ENCODE results near the gene USP17L20.
"Not testable (repeated sequence)": the region's sequence is repeated elsewhere in the genome, so short reads cannot be mapped to it uniquely, and the experiment has no call there.

The USP17L20 gene, protein sequence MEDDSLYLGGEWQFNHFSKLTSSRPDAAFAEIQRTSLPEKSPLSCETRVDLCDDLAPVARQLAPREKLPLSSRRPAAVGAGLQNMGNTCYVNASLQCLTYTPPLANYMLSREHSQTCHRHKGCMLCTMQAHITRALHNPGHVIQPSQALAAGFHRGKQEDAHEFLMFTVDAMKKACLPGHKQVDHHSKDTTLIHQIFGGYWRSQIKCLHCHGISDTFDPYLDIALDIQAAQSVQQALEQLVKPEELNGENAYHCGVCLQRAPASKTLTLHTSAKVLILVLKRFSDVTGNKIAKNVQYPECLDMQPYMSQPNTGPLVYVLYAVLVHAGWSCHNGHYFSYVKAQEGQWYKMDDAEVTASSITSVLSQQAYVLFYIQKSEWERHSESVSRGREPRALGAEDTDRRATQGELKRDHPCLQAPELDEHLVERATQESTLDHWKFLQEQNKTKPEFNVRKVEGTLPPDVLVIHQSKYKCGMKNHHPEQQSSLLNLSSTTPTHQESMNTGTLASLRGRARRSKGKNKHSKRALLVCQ

DNA sequence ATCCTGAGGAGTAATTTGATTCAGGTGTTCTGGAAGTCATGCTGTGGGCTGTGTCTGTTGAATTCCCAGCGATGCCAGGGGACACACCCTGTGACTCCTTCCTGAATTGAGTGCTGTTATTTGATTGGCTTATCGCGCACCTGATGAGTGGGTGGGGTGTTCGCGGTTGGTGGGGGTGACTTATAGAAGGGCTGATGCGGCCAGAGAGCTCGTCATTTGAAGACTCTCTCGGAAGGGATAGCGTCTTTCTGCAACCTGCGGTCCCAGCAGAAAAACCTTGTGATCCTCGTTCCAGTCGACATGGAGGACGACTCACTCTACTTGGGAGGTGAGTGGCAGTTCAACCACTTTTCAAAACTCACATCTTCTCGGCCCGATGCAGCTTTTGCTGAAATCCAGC lies at the start of gene USP17L20:
TSS of gene USP17L20 (plus strand) at position 301 of the 400 bp plus-strand sequence. CDS start at position 301, 0 bp downstream.
- H3K4me1 ChIP-seq (ENCODE audit: insufficient read depth, insufficient read length); H3K4me3 ChIP-seq (ENCODE audit: insufficient read length, low read depth); H3K9me3 ChIP-seq (ENCODE audit: insufficient read depth, low read length); H3K36me3 ChIP-seq (ENCODE audit: insufficient read depth, insufficient read length, low read length); H3K9ac ChIP-seq (ENCODE audit: insufficient read length, low read depth); H3K27me3 ChIP-seq (ENCODE audit: insufficient read depth, insufficient read length); DNase-seq (ENCODE audit: low read depth, low spot score): not testable (repeated sequence)

GRCh38 chr4:9210357-9210756 lies 47.6 kb upstream of the USP17L20 start, which contains the start of gene USP17L10:
Gene USP17L10 (plus strand): TSS chr4:9210657. CDS start chr4:9210657, 0 bp downstream.
- not testable (repeated sequence) for H3K4me3 ChIP-seq (ENCODE audit: insufficient read length, low read depth); DNase-seq (ENCODE audit: low read depth, low spot score)

GRCh38 chr4:9214701-9215100 lies 43.2 kb upstream of the USP17L20 start:
- H3K4me1 ChIP-seq (ENCODE audit: insufficient read depth, insufficient read length); H3K9ac ChIP-seq (ENCODE audit: insufficient read length, low read depth); H3K27me3 ChIP-seq (ENCODE audit: insufficient read depth, insufficient read length); H3K4me3 ChIP-seq (ENCODE audit: insufficient read length, low read depth); DNase-seq (ENCODE audit: low read depth, low spot score); H3K36me3 ChIP-seq (ENCODE audit: insufficient read depth, insufficient read length, low read length); H3K9me3 ChIP-seq (ENCODE audit: insufficient read depth, low read length): not testable (repeated sequence)

More at GRCh38 chr4:9210357-9210756, 47.6 kb upstream of the USP17L20 start, which contains the start of gene USP17L10:
- H3K9ac ChIP-seq (ENCODE audit: insufficient read length, low read depth); H3K4me1 ChIP-seq (ENCODE audit: insufficient read depth, insufficient read length); H3K36me3 ChIP-seq (ENCODE audit: insufficient read depth, insufficient read length, low read length); H3K27me3 ChIP-seq (ENCODE audit: insufficient read depth, insufficient read length); H3K9me3 ChIP-seq (ENCODE audit: insufficient read depth, low read length): not testable (repeated sequence)

GRCh38 chr4:9215105-9215504 lies 42.8 kb upstream of the USP17L20 start, which contains the start of gene USP17L11:
Gene USP17L11 (plus strand): TSS chr4:9215405. CDS start chr4:9215405, 0 bp downstream.
- H3K9me3 ChIP-seq (ENCODE audit: insufficient read depth, low read length); H3K4me1 ChIP-seq (ENCODE audit: insufficient read depth, insufficient read length); DNase-seq (ENCODE audit: low read depth, low spot score); H3K27me3 ChIP-seq (ENCODE audit: insufficient read depth, insufficient read length); H3K9ac ChIP-seq (ENCODE audit: insufficient read length, low read depth); H3K4me3 ChIP-seq (ENCODE audit: insufficient read length, low read depth); H3K36me3 ChIP-seq (ENCODE audit: insufficient read depth, insufficient read length, low read length): not testable (repeated sequence)

- not testable (repeated sequence) for H3K9ac ChIP-seq (ENCODE audit: insufficient read length, low read depth); H3K27me3 ChIP-seq (ENCODE audit: insufficient read depth, insufficient read length); H3K4me3 ChIP-seq (ENCODE audit: insufficient read length, low read depth); H3K4me1 ChIP-seq (ENCODE audit: insufficient read depth, insufficient read length); DNase-seq (ENCODE audit: low read depth, low spot score); H3K9me3 ChIP-seq (ENCODE audit: insufficient read depth, low read length); H3K36me3 ChIP-seq (ENCODE audit: insufficient read depth, insufficient read length, low read length)
Observed at GRCh38 chr4:9219852-9220251, 38.1 kb upstream of the USP17L20 start, which contains the start of gene USP17L12. Gene USP17L12 (plus strand): TSS chr4:9220152. CDS start chr4:9220152, 0 bp downstream.

DNA sequence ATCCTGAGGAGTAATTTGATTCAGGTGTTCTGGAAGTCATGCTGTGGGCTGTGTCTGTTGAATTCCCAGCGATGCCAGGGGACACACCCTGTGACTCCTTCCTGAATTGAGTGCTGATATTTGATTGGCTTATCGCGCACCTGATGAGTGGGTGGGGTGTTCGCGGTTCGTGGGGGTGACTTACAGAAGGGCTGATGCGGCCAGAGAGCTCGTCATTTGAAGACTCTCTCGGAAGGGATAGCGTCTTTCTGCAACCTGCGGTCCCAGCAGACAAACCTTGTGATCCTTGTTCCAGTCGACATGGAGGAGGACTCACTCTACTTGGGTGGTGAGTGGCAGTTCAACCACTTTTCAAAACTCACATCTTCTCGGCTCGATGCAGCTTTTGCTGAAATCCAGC lies 33.3 kb upstream of the USP17L20 start, which contains the start of gene USP17L13:
TSS of gene USP17L13 (plus strand) at position 301 of the 400 bp plus-strand sequence. CDS start at position 301, 0 bp downstream.
- H3K4me1 ChIP-seq (ENCODE audit: insufficient read depth, insufficient read length); H3K36me3 ChIP-seq (ENCODE audit: insufficient read depth, insufficient read length, low read length); DNase-seq (ENCODE audit: low read depth, low spot score); H3K9ac ChIP-seq (ENCODE audit: insufficient read length, low read depth); H3K4me3 ChIP-seq (ENCODE audit: insufficient read length, low read depth); H3K27me3 ChIP-seq (ENCODE audit: insufficient read depth, insufficient read length); H3K9me3 ChIP-seq (ENCODE audit: insufficient read depth, low read length): not testable (repeated sequence)

GRCh38 chr4:9230249-9230648 lies 27.7 kb upstream of the USP17L20 start:
- not testable (repeated sequence) for H3K27me3 ChIP-seq (ENCODE audit: insufficient read depth, insufficient read length); DNase-seq (ENCODE audit: low read depth, low spot score); H3K36me3 ChIP-seq (ENCODE audit: insufficient read depth, insufficient read length, low read length); H3K9me3 ChIP-seq (ENCODE audit: insufficient read depth, low read length); H3K4me1 ChIP-seq (ENCODE audit: insufficient read depth, insufficient read length); H3K4me3 ChIP-seq (ENCODE audit: insufficient read length, low read depth); H3K9ac ChIP-seq (ENCODE audit: insufficient read length, low read depth)

- not testable (repeated sequence) for DNase-seq (ENCODE audit: low read depth, low spot score); H3K9ac ChIP-seq (ENCODE audit: insufficient read length, low read depth); H3K27me3 ChIP-seq (ENCODE audit: insufficient read depth, insufficient read length); H3K4me1 ChIP-seq (ENCODE audit: insufficient read depth, insufficient read length); H3K4me3 ChIP-seq (ENCODE audit: insufficient read length, low read depth); H3K9me3 ChIP-seq (ENCODE audit: insufficient read depth, low read length); H3K36me3 ChIP-seq (ENCODE audit: insufficient read depth, insufficient read length, low read length)
Observed at GRCh38 chr4:9234085-9234484, 23.8 kb upstream of the USP17L20 start, which contains the start of gene USP17L15. Gene USP17L15 (plus strand): TSS chr4:9234385. CDS start chr4:9234385, 0 bp downstream.

DNA sequence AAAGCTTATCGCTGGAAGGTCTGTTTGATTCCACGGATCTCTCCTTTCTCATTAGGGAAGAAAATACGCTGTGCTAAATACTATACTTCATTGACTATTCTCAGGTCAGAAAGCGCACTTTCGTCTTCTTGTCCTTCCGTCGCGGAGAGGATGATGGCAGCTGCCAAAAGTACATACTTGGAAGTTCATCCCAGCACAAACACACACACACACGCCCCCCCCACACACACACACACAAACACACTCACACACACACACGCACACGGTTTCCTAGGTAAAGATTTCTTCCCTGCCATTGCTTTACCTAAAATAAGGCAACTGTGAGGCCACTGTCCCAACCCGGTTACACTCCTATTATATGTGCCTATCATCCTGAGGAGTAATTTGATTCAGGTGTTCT lies 19.5 kb upstream of the USP17L20 start:
- not testable (repeated sequence) for H3K4me3 ChIP-seq (ENCODE audit: insufficient read length, low read depth); H3K9ac ChIP-seq (ENCODE audit: insufficient read length, low read depth); H3K27me3 ChIP-seq (ENCODE audit: insufficient read depth, insufficient read length); H3K4me1 ChIP-seq (ENCODE audit: insufficient read depth, insufficient read length); H3K9me3 ChIP-seq (ENCODE audit: insufficient read depth, low read length); H3K36me3 ChIP-seq (ENCODE audit: insufficient read depth, insufficient read length, low read length); DNase-seq (ENCODE audit: low read depth, low spot score)

GRCh38 chr4:9243579-9243978 lies 14.3 kb upstream of the USP17L20 start, which contains the start of gene USP17L17:
Gene USP17L17 (plus strand): TSS chr4:9243879. CDS start chr4:9243879, 0 bp downstream.
- H3K9me3 ChIP-seq (ENCODE audit: insufficient read depth, low read length); H3K4me3 ChIP-seq (ENCODE audit: insufficient read length, low read depth); H3K9ac ChIP-seq (ENCODE audit: insufficient read length, low read depth); H3K27me3 ChIP-seq (ENCODE audit: insufficient read depth, insufficient read length); H3K4me1 ChIP-seq (ENCODE audit: insufficient read depth, insufficient read length); H3K36me3 ChIP-seq (ENCODE audit: insufficient read depth, insufficient read length, low read length); DNase-seq (ENCODE audit: low read depth, low spot score): not testable (repeated sequence)

GRCh38 chr4:9247953-9248680 lies 9.8 kb upstream of the USP17L20 start, which contains the start of gene USP17L18:
Gene USP17L18 (plus strand): TSS chr4:9248630. CDS start chr4:9248630, 0 bp downstream.
- H3K4me3 ChIP-seq (ENCODE audit: insufficient read length, low read depth); H3K9me3 ChIP-seq (ENCODE audit: insufficient read depth, low read length); DNase-seq (ENCODE audit: low read depth, low spot score); H3K27me3 ChIP-seq (ENCODE audit: insufficient read depth, insufficient read length); H3K9ac ChIP-seq (ENCODE audit: insufficient read length, low read depth); H3K4me1 ChIP-seq (ENCODE audit: insufficient read depth, insufficient read length); H3K36me3 ChIP-seq (ENCODE audit: insufficient read depth, insufficient read length, low read length): not testable (repeated sequence)

Measured in NT2/D1 (cell line).